Mesothelial cell of epicardium (in vitro differentiated cells): Measurements from ENCODE around the gene LPIN3. TPM values are rescaled to one million over a fixed set of nuclear protein-coding genes. Genes with fewer than 3 reads are reported as not detected.

Experiments
- DNase-seq, 2 experiments: peaks; one replicate each; pipeline ENCODE4 v3.0.0; 2021; ENCODE audit warnings: low spot score in 2 of 2; ENCODE audit not compliant: unreplicated experiment in 2 of 2
- H3K27ac Mint-ChIP-seq: 2 replicates; pipeline ENCODE4 v1.8.0; 2021; ENCODE audit warnings: mixed read lengths
- H3K27me3 Mint-ChIP-seq: 2 replicates; pipeline ENCODE4 v1.8.0; 2021; ENCODE audit warnings: low read depth, mixed read lengths
- H3K36me3 Mint-ChIP-seq: 2 replicates; pipeline ENCODE4 v1.8.0; 2021; ENCODE audit warnings: mixed read lengths
- H3K4me1 Mint-ChIP-seq: 2 replicates; pipeline ENCODE4 v1.8.0; 2021; ENCODE audit warnings: mixed read lengths
- H3K4me3 Mint-ChIP-seq: 2 replicates; pipeline ENCODE4 v1.8.0; 2021; ENCODE audit warnings: mild to moderate bottlenecking, moderate library complexity, mixed read lengths
- H3K9me3 Mint-ChIP-seq: 2 replicates; pipeline ENCODE4 v1.8.0; 2021; ENCODE audit warnings: mixed read lengths
- CTCF ChIP-seq: fragments of 200-600 bp; sonication (generic); IDR thresholded peaks from one replicate; pipeline ENCODE4 v1.5.0; 2021; ENCODE audit warnings: antibody characterized with exemption; ENCODE audit not compliant: unreplicated experiment
- total RNA-seq: library from RNA; stranded (reverse); gene quantifications from 3 replicates; pipeline ENCODE4 v1.2.1, GENCODE V29; 2021

Gene LPIN3
- total RNA-seq, 1 donor from 2014 or later = 21.3 TPM

GRCh38 chr20:41334443-41335421 lies 5.9 kb upstream of the LPIN3 start:
- H3K27me3 Mint-ChIP-seq = no peaks in the 10 kb centered on the region
- no peak overlapping the region for H3K4me3 Mint-ChIP-seq
- H3K27ac Mint-ChIP-seq = no peak overlapping the region
- DNase-seq = no peak
- H3K9me3 Mint-ChIP-seq = no peaks in the 10 kb centered on the region
- no peak for TF ChIP-seq CTCF
- H3K36me3 Mint-ChIP-seq = no peaks in the 10 kb centered on the region
- H3K4me1 Mint-ChIP-seq = peaks cover 2% of the 10 kb centered on the region

GRCh38 chr20:41335591-41335990 lies 5.0 kb upstream of the LPIN3 start:
- no peaks in the 10 kb centered on the region for H3K27me3 Mint-ChIP-seq
- H3K27ac Mint-ChIP-seq = no peak overlapping the region

DNA sequence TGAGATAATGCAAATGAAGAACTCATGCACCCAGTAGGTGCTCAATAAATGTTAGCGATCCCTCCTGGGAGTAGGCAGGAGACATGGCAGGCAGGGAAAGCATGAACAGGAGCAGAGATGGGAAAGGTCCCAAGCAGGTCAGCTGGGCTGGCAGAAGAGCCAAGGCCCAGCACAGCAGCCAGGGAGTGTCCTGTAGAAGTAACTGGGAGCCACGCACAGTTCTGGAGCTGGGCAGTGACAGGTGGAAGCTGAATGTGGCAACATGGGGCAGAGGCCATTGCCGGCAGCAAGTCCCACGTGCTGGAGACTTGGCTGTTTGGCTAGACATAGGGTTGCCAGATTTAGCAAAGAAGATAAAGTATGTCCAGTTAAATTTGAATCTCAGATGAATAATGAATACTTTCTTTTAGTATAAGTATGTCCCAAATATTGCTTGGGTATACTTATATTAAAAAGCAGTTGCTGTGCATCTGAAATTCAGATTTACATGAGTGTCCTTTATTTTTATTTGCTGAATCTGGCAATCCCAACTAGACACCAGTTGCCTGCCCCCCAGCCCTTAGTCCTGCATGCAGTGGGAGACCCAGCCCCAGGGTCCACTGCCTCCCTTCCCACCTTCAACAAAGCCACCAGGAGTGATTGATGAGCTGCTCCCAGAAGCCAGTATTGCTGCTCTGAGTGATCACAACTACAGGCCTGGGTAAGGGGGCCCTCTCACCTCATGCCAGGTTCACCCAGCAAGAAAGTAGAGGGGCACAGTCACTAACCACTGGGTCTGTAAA lies 3.7 kb upstream of the LPIN3 start:
- Mint-ChIP-seq H3K9me3 (no peaks in the 10 kb centered on the region), H3K4me3 (no peak overlapping the region), H3K36me3 (no peaks in the 10 kb centered on the region), H3K27me3 (no peaks in the 10 kb centered on the region), H3K27ac (no peak overlapping the region), H3K4me1 (peaks cover 8% of the 10 kb centered on the region)
- no peak for TF ChIP-seq CTCF
- DNase-seq = no peak

More at GRCh38 chr20:41335591-41335990, 5.0 kb upstream of the LPIN3 start:
- Mint-ChIP-seq H3K4me3 (no peak overlapping the region), H3K9me3 (no peaks in the 10 kb centered on the region), H3K36me3 (no peaks in the 10 kb centered on the region), H3K4me1 (peaks cover 4% of the 10 kb centered on the region)
- DNase-seq = no peak
- no peak for TF ChIP-seq CTCF

DNA sequence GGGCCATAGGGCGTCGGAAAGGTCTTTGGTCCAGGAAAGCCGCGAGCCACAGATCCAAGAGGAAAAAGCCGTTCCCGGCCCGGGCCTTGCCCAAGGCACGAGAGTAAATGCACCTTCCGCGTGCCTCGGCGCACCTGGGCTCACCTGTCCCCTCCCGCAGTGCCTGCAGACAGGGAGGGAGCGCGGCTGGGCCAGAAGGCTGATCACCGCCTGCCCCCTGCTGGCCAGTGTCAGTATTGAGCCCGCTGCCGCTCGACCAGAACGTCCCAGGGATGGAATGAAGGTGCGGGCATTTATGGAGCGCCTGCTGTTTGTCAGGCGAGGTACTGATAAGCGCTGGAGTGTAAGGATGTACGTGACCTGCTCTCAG lies 679 bp upstream of the LPIN3 start:
- no peaks in the 10 kb centered on the region for H3K36me3 Mint-ChIP-seq
- peak overlapping the region; percentile 90 for H3K27ac Mint-ChIP-seq
- peaks cover 8% of the 10 kb centered on the region for H3K4me1 Mint-ChIP-seq
- H3K9me3 Mint-ChIP-seq = no peaks in the 10 kb centered on the region
- peak overlapping the region; percentile 78 for H3K4me3 Mint-ChIP-seq
- H3K27me3 Mint-ChIP-seq = no peaks in the 10 kb centered on the region
- TF ChIP-seq CTCF = peak; percentile 99
- DNase-seq = peak; percentile 76 to 95

- no peaks in the 10 kb centered on the region for H3K9me3 Mint-ChIP-seq
- no peak overlapping the region for H3K4me3 Mint-ChIP-seq
- no peaks in the 10 kb centered on the region for H3K36me3 Mint-ChIP-seq
- no peak overlapping the region for H3K27ac Mint-ChIP-seq
- no peaks in the 10 kb centered on the region for H3K27me3 Mint-ChIP-seq
- TF ChIP-seq CTCF = no peak
- H3K4me1 Mint-ChIP-seq = peaks cover 8% of the 10 kb centered on the region
- DNase-seq = no peak
These were observed 2.1 kb downstream of the LPIN3 start for GRCh38 chr20:41342474-41343464.
